ENCODE results near the gene BHLHE40.

The BHLHE40 gene

DNA sequence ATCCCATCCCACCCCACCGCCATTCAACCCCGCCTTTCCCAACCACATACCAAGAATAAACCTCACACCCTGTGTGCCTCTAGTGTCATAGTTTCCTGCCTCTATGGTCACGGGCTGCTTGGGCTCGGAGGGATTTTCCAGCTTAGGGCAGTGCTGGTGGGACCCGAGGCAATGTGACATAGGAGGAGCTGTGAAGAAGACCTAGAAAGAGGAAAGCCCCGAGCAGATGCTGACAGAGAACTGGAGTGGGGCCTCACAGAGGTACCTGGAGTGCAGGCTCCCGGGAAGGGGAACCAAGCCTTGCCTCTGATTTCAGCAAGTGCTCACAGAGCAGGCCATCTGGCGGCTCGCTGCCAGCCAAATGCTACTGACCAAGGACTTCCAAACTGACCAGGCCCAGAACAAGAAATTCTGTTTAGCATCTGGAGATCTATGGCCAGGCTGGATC lies 27.5 kb downstream of the BHLHE40 start:
- Histone ChIP-seq H3K27me3 (replicated peaks; ENCODE audit: control insufficient read depth, insufficient read depth, low read length) (no peaks in the 10 kb centered on the region), H3K4me3 (ENCODE audit: low read length) (no peak overlapping the region), H3K9me3 (ENCODE audit: control insufficient read depth, low read length) (no peaks in the 10 kb centered on the region), H3K4me1 (ENCODE audit: control insufficient read depth, insufficient read depth, low read length) (peaks cover 6% of the 10 kb centered on the region), H3K36me3 (ENCODE audit: control insufficient read depth, insufficient read depth, low read length, severe bottlenecking) (no peaks in the 10 kb centered on the region), H3K9ac (ENCODE audit: low read length) (no peak overlapping the region)
- no peak for DNase-seq (ENCODE audit: low read depth)

DNA sequence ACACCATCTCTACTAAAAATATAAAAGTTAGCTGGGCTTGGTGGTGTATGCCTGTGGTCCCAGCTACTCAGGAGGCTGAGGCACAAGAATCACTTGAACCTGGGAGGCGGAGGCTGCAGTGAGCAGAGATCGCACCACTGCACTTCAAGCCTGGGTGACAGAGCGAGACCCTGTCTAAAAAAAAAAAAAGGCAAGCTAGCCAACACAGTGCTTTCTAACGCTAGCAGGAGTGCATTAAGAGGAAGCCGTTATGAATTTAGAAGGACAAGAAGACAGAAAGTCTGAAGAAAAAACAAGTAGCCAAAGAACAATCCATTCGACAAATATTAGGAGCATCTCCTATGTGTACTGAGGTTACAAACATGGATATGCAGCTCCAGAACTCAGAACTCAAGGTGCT lies 28.6 kb downstream of the BHLHE40 start:
- peaks cover 6% of the 10 kb centered on the region for H3K4me1 ChIP-seq (ENCODE audit: control insufficient read depth, insufficient read depth, low read length)
- no peak for DNase-seq (ENCODE audit: low read depth)

DNA sequence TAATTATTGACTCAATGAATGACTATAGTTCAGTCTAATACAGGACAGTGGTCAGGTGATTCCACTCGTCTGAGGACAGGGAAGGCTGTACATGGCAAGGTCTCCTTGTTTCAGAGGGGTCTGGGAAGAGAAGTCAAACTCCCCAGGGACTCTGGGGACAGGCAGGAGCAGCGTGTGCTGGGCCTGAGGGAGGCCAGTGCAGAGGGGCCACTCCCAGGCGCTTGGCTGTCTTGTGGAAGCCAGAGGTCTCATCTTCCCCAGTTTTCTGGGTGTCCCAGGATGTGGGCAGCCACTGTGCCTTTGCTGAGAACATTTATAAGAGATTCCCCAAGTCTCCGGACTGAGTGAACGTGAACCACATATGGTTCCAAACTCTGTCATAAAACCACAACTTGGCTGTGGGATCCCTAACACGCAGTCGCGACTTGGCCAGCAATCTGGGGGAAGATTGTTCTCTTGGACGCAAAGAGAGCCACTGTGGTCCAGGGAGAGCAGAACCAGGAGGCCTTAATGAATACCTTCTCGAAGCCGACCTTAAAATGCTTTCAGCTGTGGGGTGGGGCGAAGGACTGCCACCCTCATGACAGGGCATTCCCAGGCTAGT lies 30.4 kb downstream of the BHLHE40 start:
- H3K27me3 ChIP-seq (replicated peaks; ENCODE audit: control insufficient read depth, insufficient read depth, low read length) = no peaks in the 10 kb centered on the region
- DNase-seq (ENCODE audit: low read depth) = no peak
- H3K4me1 ChIP-seq (ENCODE audit: control insufficient read depth, insufficient read depth, low read length) = peaks cover 8% of the 10 kb centered on the region
- H3K36me3 ChIP-seq (ENCODE audit: control insufficient read depth, insufficient read depth, low read length, severe bottlenecking) = no peaks in the 10 kb centered on the region
- H3K9ac ChIP-seq (ENCODE audit: low read length) = no peak overlapping the region
- H3K4me3 ChIP-seq (ENCODE audit: low read length) = no peak overlapping the region
- H3K9me3 ChIP-seq (ENCODE audit: control insufficient read depth, low read length) = no peaks in the 10 kb centered on the region

More for the DNA sequence above, 28.6 kb downstream of the BHLHE40 start:
- Histone ChIP-seq H3K4me3 (ENCODE audit: low read length) (no peak overlapping the region), H3K27me3 (replicated peaks; ENCODE audit: control insufficient read depth, insufficient read depth, low read length) (no peaks in the 10 kb centered on the region), H3K9ac (ENCODE audit: low read length) (no peak overlapping the region), H3K36me3 (ENCODE audit: control insufficient read depth, insufficient read depth, low read length, severe bottlenecking) (no peaks in the 10 kb centered on the region), H3K9me3 (ENCODE audit: control insufficient read depth, low read length) (no peaks in the 10 kb centered on the region)

DNA sequence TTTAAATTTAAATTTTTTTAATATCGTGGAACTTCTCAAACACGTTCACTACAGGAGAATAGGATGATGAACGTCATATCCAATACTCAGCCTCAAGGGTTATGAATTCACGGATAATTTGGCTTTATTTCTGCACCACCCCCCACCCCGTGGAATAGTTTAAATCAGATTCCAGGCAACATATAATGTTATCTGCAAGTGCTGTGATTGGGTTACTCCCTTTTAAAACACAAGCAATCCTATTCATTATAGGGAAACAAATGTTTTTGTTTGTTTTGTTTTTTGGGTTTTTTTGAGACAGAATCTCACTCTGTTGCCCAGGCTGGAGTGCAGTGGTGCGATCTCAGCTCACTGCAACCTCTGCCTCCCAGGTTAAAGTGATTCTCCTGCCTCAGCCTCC lies 30.9 kb downstream of the BHLHE40 start:
- H3K4me1 ChIP-seq (ENCODE audit: control insufficient read depth, insufficient read depth, low read length) = peaks cover 8% of the 10 kb centered on the region
- no peaks in the 10 kb centered on the region for H3K36me3 ChIP-seq (ENCODE audit: control insufficient read depth, insufficient read depth, low read length, severe bottlenecking)
- H3K27me3 ChIP-seq (replicated peaks; ENCODE audit: control insufficient read depth, insufficient read depth, low read length) = no peaks in the 10 kb centered on the region
- H3K9ac ChIP-seq (ENCODE audit: low read length) = no peak overlapping the region
- no peak overlapping the region for H3K4me3 ChIP-seq (ENCODE audit: low read length)
- no peak for DNase-seq (ENCODE audit: low read depth)
- H3K9me3 ChIP-seq (ENCODE audit: control insufficient read depth, low read length) = no peaks in the 10 kb centered on the region

DNA sequence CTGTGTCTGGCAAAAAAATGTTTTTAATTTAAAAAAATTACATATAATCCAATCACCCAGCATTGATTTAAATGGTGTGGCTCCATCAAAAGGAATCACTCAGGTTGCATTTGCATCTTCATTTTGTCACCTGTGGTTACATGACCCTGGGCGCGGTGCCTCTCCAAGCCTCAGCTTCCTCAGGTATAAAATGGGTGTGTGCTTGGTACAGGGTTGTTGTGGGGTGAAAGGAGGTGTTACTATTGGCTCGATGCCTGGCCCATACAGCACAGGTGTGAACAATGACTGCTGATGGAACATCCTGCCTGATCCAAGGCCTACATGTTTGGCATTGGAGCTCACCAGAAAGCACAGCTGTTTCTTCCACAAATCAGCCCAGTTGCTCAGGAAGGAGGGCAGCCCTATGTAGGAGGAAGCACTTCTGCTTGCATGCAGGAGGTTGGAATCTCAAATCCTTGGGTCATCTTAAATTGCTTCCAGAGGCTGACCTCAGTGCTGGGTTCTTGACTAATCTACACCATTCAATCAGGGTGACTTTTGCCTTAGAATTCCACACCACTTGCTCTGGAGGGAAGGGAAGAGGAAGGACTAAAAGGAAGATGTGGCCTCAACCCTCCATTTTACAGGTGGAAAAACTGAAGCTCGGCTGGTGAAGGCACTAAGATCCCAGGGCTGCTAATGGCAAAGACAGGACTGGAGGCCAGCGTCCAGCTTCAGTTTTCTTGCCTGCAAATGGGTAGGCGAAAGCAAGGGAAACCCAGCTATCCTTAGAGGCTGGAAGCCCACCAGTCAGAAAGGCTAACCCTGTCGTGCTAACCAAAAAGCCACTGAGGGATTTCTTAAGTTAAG lies 31.7 kb downstream of the BHLHE40 start:
- H3K4me3 ChIP-seq (ENCODE audit: low read length) = no peak overlapping the region
- no peak overlapping the region for H3K9ac ChIP-seq (ENCODE audit: low read length)
- no peak for DNase-seq (ENCODE audit: low read depth)
- H3K27me3 ChIP-seq (replicated peaks; ENCODE audit: control insufficient read depth, insufficient read depth, low read length) = no peaks in the 10 kb centered on the region
- H3K36me3 ChIP-seq (ENCODE audit: control insufficient read depth, insufficient read depth, low read length, severe bottlenecking) = no peaks in the 10 kb centered on the region
- H3K4me1 ChIP-seq (ENCODE audit: control insufficient read depth, insufficient read depth, low read length) = peaks cover 8% of the 10 kb centered on the region
- H3K9me3 ChIP-seq (ENCODE audit: control insufficient read depth, low read length) = no peaks in the 10 kb centered on the region

DNA sequence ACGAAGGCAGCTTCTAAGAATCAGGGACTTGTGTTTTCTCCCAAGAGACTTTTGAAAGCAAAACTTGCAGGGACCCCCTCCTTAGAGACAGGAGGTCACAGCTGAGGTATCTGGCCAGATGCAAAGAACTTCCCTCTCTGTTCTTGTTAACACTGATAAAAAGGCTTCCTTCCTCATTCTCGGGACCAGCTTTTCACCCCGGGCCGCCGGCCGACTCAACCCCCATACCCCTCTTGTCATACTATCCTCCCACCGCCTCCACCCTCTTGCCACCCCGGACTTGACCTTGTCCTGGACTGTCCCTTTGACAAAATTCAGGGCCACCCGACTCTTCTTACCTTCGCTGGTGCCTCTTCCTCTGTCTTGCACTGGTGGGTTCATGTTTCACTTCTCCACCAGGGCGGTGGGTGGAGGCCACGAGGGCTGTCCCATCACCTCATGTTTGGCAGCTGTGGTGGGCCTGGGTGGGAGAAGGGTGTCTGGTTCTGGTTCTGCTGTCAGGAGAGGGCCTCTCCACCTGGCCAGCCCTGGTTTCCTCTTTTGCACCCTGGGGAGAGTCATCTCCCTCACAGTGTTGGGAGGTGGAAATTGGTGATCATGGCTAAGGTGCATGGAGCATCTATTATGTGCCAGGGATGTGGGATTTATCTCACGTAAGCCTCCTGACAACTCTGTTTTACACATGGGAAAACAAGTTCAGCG lies 32.5 kb downstream of the BHLHE40 start:
- Histone ChIP-seq H3K4me1 (ENCODE audit: control insufficient read depth, insufficient read depth, low read length) (peaks cover 8% of the 10 kb centered on the region), H3K9ac (ENCODE audit: low read length) (no peak overlapping the region), H3K36me3 (ENCODE audit: control insufficient read depth, insufficient read depth, low read length, severe bottlenecking) (no peaks in the 10 kb centered on the region), H3K27me3 (replicated peaks; ENCODE audit: control insufficient read depth, insufficient read depth, low read length) (no peaks in the 10 kb centered on the region), H3K4me3 (ENCODE audit: low read length) (no peak overlapping the region), H3K9me3 (ENCODE audit: control insufficient read depth, low read length) (no peaks in the 10 kb centered on the region)
- no peak for DNase-seq (ENCODE audit: low read depth)

DNA sequence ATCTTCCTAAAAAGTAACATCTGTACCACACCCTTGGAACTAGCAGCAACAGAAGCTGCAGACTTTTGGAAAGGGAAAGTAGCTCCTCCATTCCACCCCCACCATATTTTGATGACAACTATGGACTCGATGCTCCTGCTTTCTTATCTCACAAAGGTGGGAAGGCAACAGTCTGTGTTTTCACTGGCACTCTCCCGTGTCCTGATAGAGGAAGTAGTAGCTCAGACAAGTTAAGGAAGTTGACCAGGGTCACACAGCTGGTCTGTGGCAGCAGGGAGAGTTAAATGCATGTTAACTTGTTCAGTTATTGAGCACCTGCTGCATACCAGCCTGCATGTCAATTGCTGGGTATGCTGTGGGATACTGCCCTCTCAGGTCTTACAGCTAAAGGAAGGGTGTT lies 33.1 kb downstream of the BHLHE40 start:
- Histone ChIP-seq H3K9me3 (ENCODE audit: control insufficient read depth, low read length) (no peaks in the 10 kb centered on the region), H3K4me1 (ENCODE audit: control insufficient read depth, insufficient read depth, low read length) (peaks cover 8% of the 10 kb centered on the region), H3K9ac (ENCODE audit: low read length) (no peak overlapping the region), H3K27me3 (replicated peaks; ENCODE audit: control insufficient read depth, insufficient read depth, low read length) (no peaks in the 10 kb centered on the region), H3K4me3 (ENCODE audit: low read length) (no peak overlapping the region), H3K36me3 (ENCODE audit: control insufficient read depth, insufficient read depth, low read length, severe bottlenecking) (no peaks in the 10 kb centered on the region)
- no peak for DNase-seq (ENCODE audit: low read depth)

DNA sequence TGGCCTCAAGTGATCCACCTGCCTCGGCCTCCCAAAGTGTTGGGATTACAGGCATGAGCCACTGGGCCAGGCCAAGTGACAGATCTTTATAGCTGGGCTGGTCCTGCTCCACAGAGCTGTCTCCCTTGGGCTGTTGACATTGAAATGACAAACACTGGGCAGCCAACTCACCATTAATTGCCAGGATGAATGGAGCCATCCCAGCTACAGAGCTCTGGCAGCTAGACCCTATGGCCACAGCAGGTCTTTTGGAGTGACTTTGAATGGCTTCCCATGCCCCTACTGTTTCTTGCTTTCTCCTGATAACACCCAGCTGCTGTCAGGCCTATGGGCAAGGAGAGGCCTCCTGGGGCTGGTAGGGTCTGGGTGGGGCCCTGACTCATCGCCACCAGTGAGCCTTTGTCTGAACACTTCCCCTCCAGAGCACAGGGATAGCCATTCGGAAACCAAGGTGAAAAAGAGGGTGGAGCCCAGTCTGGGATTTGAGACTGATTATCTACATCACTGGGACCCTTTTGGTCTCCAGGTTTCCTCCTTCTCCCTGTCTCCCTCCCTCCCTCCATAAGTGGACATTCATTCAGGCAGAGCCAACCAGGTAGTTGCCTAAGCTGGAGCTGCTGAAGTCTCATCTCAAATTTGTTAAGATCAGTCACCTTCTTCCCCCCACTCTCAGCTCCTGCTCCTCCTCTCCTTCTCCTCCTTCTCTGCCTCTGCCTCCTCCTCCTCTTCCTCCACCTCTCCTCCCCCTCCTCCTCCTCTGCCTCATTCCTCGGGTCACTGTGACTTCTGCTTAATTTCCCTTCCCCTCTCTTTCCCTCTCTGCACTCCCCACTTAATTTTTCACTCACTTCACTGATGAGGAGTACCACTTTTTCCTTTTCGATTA lies 34.0 kb downstream of the BHLHE40 start:
- peaks cover 17% of the 10 kb centered on the region for H3K4me1 ChIP-seq (ENCODE audit: control insufficient read depth, insufficient read depth, low read length)
- H3K4me3 ChIP-seq (ENCODE audit: low read length) = no peak overlapping the region
- no peak overlapping the region for H3K9ac ChIP-seq (ENCODE audit: low read length)
- DNase-seq (ENCODE audit: low read depth) = no peak
- H3K27me3 ChIP-seq (replicated peaks; ENCODE audit: control insufficient read depth, insufficient read depth, low read length) = no peaks in the 10 kb centered on the region
- no peaks in the 10 kb centered on the region for H3K9me3 ChIP-seq (ENCODE audit: control insufficient read depth, low read length)
- no peaks in the 10 kb centered on the region for H3K36me3 ChIP-seq (ENCODE audit: control insufficient read depth, insufficient read depth, low read length, severe bottlenecking)

DNA sequence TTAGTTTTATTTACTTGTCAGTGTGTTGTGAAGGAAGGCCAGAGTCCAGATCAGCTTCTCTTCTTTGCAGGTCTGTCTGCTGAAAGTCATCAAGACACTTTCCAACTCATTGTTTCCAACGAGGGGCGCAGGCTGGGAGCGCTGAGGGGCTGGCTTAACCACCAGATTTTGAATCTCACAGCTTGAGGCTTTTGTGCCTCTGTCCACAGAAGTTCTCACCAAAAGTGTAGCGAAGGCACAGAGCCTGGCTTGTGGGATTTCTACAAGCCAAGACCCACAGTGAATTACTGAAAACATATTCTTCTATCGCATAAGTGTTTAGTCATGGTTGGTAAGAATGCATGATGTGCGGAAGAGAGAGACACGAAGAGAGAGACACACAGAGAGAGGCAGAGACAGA lies 35.2 kb downstream of the BHLHE40 start:
- DNase-seq (ENCODE audit: low read depth) = no peak
- Histone ChIP-seq H3K36me3 (ENCODE audit: control insufficient read depth, insufficient read depth, low read length, severe bottlenecking) (no peaks in the 10 kb centered on the region), H3K27me3 (replicated peaks; ENCODE audit: control insufficient read depth, insufficient read depth, low read length) (no peaks in the 10 kb centered on the region), H3K9ac (ENCODE audit: low read length) (no peak overlapping the region), H3K4me3 (ENCODE audit: low read length) (no peak overlapping the region), H3K9me3 (ENCODE audit: control insufficient read depth, low read length) (no peaks in the 10 kb centered on the region), H3K4me1 (ENCODE audit: control insufficient read depth, insufficient read depth, low read length) (peaks cover 24% of the 10 kb centered on the region)

DNA sequence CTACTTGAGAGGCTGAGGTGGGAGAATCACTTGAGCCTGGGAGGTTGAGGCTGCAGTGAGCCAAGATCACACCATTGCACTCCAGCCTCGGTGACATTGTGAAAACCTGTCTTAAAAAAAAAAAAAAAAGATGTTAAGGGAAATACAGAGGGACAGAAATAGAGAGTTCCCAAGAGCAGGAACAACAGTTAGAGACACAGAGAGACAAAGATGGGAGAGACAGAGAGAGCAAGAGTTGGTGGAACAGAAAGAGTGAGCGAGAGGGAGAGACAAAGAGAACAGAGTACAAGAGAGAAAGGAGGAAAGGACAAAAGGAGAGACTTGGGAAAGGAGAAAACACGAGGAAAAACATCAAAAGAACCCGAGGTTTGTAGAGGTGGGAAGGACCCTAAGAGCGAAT lies 35.8 kb downstream of the BHLHE40 start:
- H3K9ac ChIP-seq (ENCODE audit: low read length) = no peak overlapping the region
- H3K4me1 ChIP-seq (ENCODE audit: control insufficient read depth, insufficient read depth, low read length) = peaks cover 19% of the 10 kb centered on the region
- DNase-seq (ENCODE audit: low read depth) = no peak
- H3K9me3 ChIP-seq (ENCODE audit: control insufficient read depth, low read length) = no peaks in the 10 kb centered on the region
- no peaks in the 10 kb centered on the region for H3K27me3 ChIP-seq (replicated peaks; ENCODE audit: control insufficient read depth, insufficient read depth, low read length)
- no peaks in the 10 kb centered on the region for H3K36me3 ChIP-seq (ENCODE audit: control insufficient read depth, insufficient read depth, low read length, severe bottlenecking)
- H3K4me3 ChIP-seq (ENCODE audit: low read length) = no peak overlapping the region
